GM18861 (cell line): ENCODE measurements around the gene PLAAT2.
"Not testable (repeated sequence)": the region's sequence is repeated elsewhere in the genome, so short reads cannot be mapped to it uniquely, and the experiment has no call there.

ENCODE experiments used
- ATAC-seq: cut with Tn5 transposase; IDR thresholded peaks from one replicate; pipeline ENCODE4 v1.9.1; 2021; ENCODE audit not compliant: unreplicated experiment

Gene PLAAT2

DNA sequence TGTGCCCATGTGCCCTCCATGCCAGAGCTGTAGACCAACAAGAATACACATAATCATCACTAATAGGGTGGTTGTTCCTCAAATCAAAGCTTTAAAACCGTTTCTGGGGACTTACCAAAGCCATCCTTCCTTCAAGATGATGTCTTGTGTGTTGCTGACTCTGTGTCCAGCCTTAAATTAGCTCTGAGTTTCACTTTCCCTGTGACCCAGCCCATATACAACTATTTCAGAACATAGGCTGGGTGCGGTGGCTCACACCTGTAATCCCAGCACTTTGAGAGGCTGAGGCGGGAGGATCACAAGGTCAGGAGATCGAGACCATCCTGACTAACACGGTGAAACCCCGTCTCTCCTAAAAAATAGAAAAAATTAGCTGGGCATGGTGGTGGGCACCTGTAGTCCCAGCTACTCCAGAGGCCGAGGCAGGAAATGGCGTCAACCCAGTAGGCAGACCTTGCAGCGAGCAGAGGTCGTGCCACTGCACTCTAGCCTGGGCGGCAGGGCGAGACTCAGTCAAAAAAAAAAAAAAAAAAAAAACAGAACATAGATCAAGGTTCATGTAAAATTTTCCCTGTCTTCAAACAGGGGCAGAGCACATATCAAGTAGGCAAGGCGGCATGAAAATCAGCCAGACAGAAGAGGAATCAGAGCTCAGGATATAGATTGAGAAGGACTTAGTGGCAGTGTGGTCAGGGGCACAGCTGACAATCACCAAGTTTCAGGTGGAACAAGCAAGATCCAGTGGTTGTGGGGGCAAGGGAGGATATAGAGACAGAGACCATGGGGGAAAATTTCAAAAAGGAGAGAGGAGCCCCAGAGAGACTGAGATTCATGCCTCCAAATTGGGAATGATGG lies at the start of gene PLAAT2:
Gene PLAAT2, minus strand, starts transcription at position 179 of the 855 bp plus-strand sequence. Its CDS starts 55 bp downstream, at position 124.
- no peak for ATAC-seq

GRCh38 chr11:63612181-63612580 lies 49.0 kb upstream of the PLAAT2 start:
- no peak for ATAC-seq

GRCh38 chr11:63611395-63611747 lies 48.2 kb upstream of the PLAAT2 start:
- no peak for ATAC-seq

- no peak for ATAC-seq
Measured at GRCh38 chr11:63610604-63611394, 47.6 kb upstream of the PLAAT2 start.

DNA sequence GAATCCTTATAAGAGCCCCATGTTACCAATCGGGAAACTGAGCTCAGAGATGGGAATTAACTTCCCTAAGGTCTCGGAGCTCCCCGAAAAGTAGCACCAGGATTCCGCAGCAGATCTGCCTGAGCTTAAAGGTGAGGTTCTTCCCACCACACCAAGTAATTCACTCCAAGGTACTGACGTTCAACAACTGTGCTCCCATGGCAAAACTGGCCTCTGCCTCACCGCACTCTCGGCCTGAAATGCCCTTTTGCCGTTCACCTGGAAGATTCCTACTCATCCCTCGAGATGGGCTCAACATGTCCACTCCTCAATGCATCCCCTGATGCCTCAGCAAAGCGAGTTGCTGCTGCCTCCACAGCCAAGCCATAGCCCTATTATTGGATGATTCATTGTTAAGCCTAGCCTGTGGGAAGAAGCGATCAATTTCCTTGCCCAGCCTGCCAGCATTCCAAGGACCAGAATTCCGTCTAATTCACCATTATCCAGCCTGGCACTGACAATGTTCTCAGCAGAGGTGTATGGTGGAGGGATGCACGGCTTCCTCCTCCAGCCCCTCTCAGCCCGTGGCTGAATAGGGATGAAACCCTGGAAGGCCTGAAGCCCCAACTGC lies 46.9 kb upstream of the PLAAT2 start:
- no peak for ATAC-seq

DNA sequence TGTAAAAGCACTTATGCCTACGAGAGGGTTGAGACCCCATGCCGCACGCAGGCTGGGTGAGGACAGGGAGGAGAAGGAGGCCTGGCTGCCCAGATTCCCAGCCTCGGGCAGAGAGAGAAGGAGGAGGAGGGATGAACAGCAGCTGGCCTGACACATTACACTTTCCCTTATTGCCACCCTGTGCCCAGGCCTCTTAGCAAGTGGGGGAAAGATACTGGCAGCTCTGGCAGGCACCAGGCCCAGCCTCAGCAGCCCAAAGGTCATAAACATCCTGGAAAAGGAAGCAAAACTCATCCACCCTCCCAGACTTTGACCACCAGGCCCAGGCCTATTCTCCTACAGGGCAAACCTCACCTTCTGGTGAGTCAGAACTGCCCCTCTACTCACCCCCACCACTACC lies 46.4 kb upstream of the PLAAT2 start:
- no peak for ATAC-seq

GRCh38 chr11:63608353-63609345 lies 45.5 kb upstream of the PLAAT2 start:
- no peak for ATAC-seq

DNA sequence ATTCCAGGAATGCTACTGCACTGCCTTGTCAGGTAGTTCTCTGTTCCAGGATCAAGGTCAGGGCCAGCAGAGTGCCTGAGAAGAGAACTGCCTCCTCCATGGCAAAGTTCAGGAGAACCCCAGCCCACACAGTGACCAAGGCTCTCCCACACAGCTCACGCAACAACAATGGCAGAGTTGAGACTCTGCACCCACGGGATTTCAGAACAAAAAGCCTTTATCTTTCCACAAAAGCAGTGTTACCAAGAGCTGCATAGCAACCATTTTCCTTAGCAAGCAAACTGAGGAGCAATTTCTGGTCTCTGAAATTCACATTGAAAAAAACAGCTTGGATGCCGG lies 40.0 kb upstream of the PLAAT2 start:
- no peak for ATAC-seq

GRCh38 chr11:63602290-63603179 lies 39.4 kb upstream of the PLAAT2 start:
- not testable (repeated sequence) for ATAC-seq

- no peak for ATAC-seq
Measured at GRCh38 chr11:63599211-63600122, 36.3 kb upstream of the PLAAT2 start.

- no peak for ATAC-seq
Measured at GRCh38 chr11:63598556-63598955, 35.4 kb upstream of the PLAAT2 start.

DNA sequence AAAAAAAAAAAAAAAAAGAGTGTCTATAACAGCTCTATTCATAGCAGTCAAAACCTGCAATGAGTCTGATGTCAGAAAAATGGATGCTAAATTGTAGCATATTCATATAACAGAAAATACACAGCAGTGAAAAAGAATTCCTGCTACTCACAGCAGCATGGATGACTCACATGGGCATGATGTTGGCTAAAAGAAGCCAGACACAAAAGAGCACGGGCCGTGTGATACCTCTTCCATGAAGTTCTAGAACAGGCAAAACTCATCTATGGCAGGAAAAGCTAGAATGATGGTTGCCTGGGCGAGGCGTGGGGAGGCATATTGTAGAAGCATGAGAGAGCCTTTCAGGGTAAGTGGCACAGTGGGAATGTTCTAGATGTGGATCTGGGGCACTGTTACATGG lies 32.1 kb upstream of the PLAAT2 start:
- ATAC-seq, result no peak

DNA sequence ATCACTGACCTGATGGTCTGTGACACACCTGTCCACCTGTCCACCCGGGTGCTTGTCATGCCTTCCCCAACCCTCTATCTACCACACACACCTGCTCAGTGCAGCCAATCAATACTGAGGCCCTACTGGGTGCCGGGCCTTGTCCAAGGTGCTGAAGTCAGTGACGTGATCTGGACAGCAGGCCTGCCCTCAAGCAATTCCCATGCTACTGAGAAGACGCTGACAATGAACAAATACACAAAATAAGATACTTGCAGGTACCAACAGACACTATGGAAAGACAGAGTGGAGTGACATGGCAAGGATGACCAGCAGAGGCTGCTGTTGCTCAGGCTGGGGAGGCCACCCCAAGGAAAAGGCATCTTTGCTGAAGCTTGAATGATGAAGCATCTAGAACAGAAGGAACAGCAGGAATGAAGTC lies 29.8 kb upstream of the PLAAT2 start:
- ATAC-seq, result no peak

DNA sequence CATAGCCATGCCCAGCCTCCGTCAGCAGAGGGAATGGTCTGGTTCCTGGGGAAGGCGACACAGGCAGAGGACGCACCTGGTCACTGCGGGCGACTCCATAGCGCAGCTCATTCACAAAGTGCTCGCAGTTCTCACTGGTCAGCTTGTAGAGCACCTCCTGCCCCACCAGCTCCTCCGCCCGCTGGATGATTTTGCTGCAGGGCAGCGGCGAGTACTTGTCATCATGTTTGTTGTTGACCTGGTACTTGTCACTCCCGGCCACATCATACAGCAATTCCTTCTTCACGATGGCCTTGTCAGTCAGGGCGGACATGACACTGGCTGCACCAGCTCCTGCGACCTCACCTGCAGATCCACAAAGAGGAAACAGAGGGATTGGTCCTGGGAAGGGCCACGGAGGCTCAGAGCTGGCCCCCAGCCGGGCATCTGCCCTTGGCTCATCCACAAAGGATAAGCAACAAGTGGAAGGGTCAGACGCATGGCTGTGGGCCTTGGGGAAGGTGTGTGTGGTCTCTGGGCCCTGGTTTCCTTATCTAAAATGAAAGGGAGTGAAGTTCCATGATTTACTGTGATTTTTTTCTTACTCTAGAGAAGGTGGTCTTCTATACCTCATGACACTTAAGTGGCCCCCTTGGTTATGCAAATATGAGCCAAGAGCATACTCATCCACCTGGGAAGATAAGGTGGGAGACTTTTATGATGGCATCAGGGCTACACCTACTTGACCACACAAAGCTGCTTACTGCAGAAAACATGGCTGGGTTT lies 27.0 kb upstream of the PLAAT2 start:
- ATAC-seq, result no peak

DNA sequence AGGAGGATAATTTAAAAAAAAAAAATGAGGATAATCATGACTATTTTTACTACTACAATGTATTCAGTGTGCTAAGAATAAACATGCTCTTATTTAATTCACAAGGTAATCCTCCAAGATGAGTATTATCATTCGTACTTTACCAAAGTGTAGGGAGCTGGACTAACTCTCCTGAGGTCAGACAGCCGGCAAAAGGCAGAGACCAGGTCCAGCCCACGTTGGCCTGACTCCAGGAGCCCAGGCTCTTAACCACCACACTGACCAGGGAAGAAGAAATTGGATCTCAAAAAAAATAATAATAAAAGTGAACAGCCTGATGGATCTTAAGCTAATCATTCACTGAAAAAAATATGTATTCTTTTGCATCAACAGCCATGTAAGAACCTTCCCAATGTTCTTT lies 25.8 kb upstream of the PLAAT2 start:
- no peak for ATAC-seq

DNA sequence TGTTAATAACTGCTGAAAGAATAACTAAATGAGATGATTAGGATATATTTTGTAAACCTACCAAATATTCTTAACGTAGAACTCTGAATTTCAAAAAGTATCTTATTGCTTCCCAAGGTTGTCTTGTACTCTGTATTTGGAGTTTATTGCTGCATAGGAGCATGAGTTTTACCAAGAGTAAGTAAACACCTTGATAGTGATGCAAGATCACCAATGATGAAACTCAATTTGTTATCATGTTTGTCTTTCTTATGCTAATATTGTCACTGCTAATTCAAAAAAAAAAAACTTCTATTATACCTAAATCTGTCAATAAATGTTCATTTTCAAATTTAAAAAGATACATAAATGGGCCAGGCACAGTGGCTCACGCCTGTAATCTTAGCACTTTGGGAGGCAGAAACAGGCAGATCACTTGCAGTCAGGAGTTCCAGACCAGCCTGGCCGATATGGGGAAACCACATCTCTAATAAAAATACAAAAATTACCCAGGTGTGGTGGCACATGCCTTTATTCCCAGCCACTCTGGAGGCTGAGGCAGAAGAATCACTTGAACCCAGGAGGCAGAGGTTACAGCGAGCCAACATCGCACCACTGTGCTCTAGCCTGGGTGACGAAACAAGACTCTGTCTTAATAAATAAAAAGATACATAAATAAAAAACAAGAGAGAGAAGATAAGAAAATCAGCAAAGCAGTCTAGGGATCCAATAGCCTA lies 23.4 kb upstream of the PLAAT2 start:
- no peak for ATAC-seq

- no peak for ATAC-seq
Measured at GRCh38 chr11:63583357-63583677, 20.1 kb upstream of the PLAAT2 start.
